B cell (primary cell): ENCODE measurements around the gene KRT6C.

ENCODE experiments used
- CTCF ChIP-seq: fragments of 200-600 bp; IDR thresholded peaks from one replicate; pipeline ENCODE4 v1.8.0; 2022; ENCODE audit warnings: antibody characterized with exemption, mild to moderate bottlenecking
- EZH2 ChIP-seq: IDR thresholded peaks from 2 replicates; pipeline ENCODE4 v1.6.1; 2012; ENCODE audit warnings: borderline replicate concordance, low read depth, mild to moderate bottlenecking, moderate library complexity, low read length; ENCODE audit not compliant: insufficient read depth, poor library complexity, severe bottlenecking

GRCh38 chr12:52496054-52496453 lies 22.4 kb upstream of the KRT6C start:
- TF ChIP-seq CTCF, result no peak
- TF ChIP-seq EZH2, result no peak
